Mesothelial cell of epicardium (in vitro differentiated cells): Measurements from ENCODE around the gene RHOJ. TPM values are rescaled to one million over a fixed set of nuclear protein-coding genes. Genes with fewer than 3 reads are reported as not detected.

Source experiments
- DNase-seq, 2 experiments: peaks; one replicate each; pipeline ENCODE4 v3.0.0; 2021; ENCODE audit warnings: low spot score in 2 of 2; ENCODE audit not compliant: unreplicated experiment in 2 of 2
- H3K27ac Mint-ChIP-seq: 2 replicates; pipeline ENCODE4 v1.8.0; 2021; ENCODE audit warnings: mixed read lengths
- H3K27me3 Mint-ChIP-seq: 2 replicates; pipeline ENCODE4 v1.8.0; 2021; ENCODE audit warnings: low read depth, mixed read lengths
- H3K36me3 Mint-ChIP-seq: 2 replicates; pipeline ENCODE4 v1.8.0; 2021; ENCODE audit warnings: mixed read lengths
- H3K4me1 Mint-ChIP-seq: 2 replicates; pipeline ENCODE4 v1.8.0; 2021; ENCODE audit warnings: mixed read lengths
- H3K4me3 Mint-ChIP-seq: 2 replicates; pipeline ENCODE4 v1.8.0; 2021; ENCODE audit warnings: mild to moderate bottlenecking, moderate library complexity, mixed read lengths
- H3K9me3 Mint-ChIP-seq: 2 replicates; pipeline ENCODE4 v1.8.0; 2021; ENCODE audit warnings: mixed read lengths
- total RNA-seq: library from RNA; stranded (reverse); gene quantifications from 3 replicates; pipeline ENCODE4 v1.2.1, GENCODE V29; 2021
- TF ChIP-seq, protein P1 (sequence below): fragments of 200-600 bp; sonication (generic); IDR thresholded peaks from one replicate; pipeline ENCODE4 v1.5.0; 2021; ENCODE audit warnings: antibody characterized with exemption; ENCODE audit not compliant: unreplicated experiment

RHOJ gene
- total RNA-seq, 1 donor from 2014 or later = 15.2 TPM

DNA sequence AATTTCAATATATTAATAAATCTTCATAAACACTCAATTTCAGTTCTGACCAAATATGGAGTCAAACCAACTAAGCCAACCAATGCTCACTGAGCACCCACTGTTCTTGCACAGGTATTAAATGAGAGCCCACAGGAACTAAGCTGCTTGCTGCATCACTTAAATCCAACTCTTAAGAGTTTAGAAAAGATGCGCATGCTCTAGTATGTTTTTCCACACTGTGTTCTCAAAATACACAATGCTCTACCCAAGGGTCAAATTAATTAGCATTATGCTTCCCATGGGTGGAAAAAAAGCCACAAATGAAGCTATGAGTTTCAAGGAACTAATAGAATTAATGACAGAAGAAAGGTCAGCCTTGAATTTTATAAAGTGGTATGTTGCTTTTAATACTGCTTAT is 118.2 kb downstream of the RHOJ start:
- no peaks in the 10 kb centered on the region for H3K9me3 Mint-ChIP-seq
- DNase-seq = no peak
- no peaks in the 10 kb centered on the region for H3K36me3 Mint-ChIP-seq
- H3K27ac Mint-ChIP-seq = no peak overlapping the region
- H3K4me1 Mint-ChIP-seq = no peaks in the 10 kb centered on the region
- H3K4me3 Mint-ChIP-seq = no peak overlapping the region
- H3K27me3 Mint-ChIP-seq = peaks cover 4% of the 10 kb centered on the region
- TF ChIP-seq, protein P1, sequence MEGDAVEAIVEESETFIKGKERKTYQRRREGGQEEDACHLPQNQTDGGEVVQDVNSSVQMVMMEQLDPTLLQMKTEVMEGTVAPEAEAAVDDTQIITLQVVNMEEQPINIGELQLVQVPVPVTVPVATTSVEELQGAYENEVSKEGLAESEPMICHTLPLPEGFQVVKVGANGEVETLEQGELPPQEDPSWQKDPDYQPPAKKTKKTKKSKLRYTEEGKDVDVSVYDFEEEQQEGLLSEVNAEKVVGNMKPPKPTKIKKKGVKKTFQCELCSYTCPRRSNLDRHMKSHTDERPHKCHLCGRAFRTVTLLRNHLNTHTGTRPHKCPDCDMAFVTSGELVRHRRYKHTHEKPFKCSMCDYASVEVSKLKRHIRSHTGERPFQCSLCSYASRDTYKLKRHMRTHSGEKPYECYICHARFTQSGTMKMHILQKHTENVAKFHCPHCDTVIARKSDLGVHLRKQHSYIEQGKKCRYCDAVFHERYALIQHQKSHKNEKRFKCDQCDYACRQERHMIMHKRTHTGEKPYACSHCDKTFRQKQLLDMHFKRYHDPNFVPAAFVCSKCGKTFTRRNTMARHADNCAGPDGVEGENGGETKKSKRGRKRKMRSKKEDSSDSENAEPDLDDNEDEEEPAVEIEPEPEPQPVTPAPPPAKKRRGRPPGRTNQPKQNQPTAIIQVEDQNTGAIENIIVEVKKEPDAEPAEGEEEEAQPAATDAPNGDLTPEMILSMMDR = no peak

DNA sequence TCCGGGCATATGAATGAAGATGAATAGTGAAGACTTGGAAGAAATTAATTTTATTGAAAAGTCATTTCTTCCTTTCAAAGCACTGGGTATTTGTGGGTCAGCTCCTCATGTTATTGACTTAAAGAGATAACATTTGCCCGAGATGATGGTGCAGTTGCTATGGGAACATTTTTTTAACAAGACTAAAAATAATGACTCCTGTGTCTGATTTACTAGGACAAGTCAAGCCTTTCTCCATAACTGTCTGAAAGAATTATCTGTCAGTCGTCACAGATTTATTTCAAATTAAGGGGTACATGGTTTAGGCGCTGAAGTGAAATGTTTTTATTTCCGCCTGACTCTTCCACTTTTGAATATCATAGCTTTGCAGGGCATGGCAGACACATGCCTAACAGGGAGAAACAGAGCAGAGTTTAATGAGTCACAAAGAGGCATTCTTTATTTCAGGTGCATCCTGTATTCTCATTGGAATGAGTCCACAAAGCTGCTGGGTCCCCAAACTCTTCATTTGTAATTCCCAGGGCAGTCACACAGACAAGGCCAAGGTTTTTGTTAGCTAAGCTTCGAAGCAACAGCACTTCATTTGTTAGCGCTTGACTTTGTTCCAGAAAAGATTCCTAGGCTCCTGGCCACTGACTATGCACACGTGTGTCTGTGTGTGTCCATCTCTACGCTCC is 118.8 kb downstream of the RHOJ start:
- H3K4me1 Mint-ChIP-seq = no peaks in the 10 kb centered on the region
- H3K9me3 Mint-ChIP-seq = no peaks in the 10 kb centered on the region
- no peak overlapping the region for H3K27ac Mint-ChIP-seq

DNA sequence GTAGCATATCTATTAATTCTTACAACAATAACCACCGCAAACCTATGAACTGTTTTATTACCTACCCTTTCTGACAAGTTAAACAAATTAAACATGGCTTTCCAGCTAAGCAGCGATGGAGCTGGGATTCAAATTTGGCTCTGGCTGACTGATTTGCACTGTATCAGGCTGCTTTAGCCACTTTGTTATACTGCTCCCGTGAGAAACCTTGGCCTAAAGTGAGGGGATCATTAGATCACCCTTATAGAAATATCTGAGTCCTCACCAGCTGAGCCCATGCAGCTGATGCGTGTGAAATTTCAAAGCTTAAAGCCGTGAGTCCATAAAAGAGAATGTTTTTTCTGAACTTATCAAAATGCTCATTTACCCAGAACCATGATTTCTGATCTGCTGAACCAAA is 122.6 kb downstream of the RHOJ start:
- Mint-ChIP-seq H3K27me3 (no peaks in the 10 kb centered on the region), H3K9me3 (peaks cover 12% of the 10 kb centered on the region), H3K36me3 (no peaks in the 10 kb centered on the region), H3K4me1 (no peaks in the 10 kb centered on the region), H3K4me3 (no peak overlapping the region), H3K27ac (no peak overlapping the region)
- TF ChIP-seq, protein P1 = no peak
- no peak for DNase-seq

More for the DNA sequence above, 118.8 kb downstream of the RHOJ start:
- peaks cover 4% of the 10 kb centered on the region for H3K27me3 Mint-ChIP-seq
- no peak overlapping the region for H3K4me3 Mint-ChIP-seq
- H3K36me3 Mint-ChIP-seq = no peaks in the 10 kb centered on the region
- TF ChIP-seq, protein P1 = no peak
- DNase-seq = no peak

DNA sequence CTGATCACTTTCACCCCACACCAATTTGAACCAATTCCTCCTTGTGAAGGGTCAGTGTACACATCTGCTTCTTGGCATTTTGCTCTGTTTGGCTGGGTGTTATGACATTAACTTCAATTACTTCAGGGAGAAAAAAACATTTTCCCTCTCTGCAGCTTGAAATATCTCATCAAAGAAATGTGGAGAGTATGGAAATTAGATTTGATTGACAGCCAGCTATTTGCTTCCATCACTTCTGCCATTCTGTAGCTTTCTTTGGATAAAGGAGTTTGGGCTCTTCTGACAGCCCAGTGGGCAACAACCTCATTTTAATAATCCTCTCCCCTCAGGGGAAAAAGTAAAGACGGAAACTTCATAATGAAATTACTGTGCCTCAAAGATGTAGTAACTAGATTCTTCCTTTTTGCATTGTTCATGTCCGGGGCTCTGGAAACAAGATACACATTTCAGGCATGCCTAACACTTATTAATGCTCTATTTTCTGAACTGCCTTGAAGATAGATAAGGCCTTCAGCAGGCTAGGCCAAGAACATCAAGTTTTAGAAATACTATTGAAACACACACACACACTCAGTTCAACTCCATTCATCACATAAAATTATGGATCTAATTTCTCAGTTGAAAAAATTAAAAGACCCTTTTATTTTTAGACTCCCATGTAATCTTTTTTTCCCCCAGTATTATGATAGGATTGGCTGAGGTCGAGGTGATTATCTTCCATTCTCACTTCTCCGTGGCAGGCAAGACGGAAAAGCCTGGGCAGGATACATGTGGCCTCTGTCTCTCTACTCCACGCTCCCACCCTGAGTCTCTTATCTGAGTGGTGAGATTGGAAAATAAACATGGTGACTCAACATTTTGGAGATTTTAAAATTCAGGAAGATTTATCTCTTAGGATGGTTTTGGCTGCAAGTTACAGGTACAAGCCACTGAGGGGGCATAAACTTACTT is 124.8 kb downstream of the RHOJ start:
- TF ChIP-seq, protein P1 = no peak
- Mint-ChIP-seq H3K27ac (no peak overlapping the region), H3K27me3 (no peaks in the 10 kb centered on the region), H3K4me3 (no peak overlapping the region), H3K4me1 (no peaks in the 10 kb centered on the region), H3K36me3 (no peaks in the 10 kb centered on the region), H3K9me3 (peaks cover 12% of the 10 kb centered on the region)
- DNase-seq = no peak

DNA sequence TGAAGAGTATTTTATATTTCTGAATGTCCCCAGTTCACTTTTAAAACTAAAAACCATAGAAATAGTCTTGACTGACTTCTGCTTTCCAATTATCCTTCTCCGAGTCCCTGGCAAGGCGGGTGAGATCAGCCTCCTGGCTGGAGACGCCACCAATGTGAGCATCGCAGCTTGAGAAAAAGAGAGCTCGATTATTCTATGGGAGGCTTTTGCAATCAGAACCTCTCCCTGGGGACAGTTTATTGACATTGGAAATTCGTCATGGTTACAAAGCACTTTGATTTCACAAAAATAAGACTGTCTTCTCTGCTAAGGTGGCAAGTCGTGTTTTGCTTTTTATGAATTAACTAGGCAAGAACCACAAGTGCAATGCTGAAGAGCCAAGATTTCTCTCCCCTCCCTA is 138.1 kb downstream of the RHOJ start:
- H3K4me3 Mint-ChIP-seq = no peak overlapping the region
- peaks cover 12% of the 10 kb centered on the region for H3K9me3 Mint-ChIP-seq
- no peak overlapping the region for H3K27ac Mint-ChIP-seq
- DNase-seq = no peak
- no peaks in the 10 kb centered on the region for H3K4me1 Mint-ChIP-seq
- no peaks in the 10 kb centered on the region for H3K36me3 Mint-ChIP-seq
- TF ChIP-seq, protein P1 = no peak
- H3K27me3 Mint-ChIP-seq = peaks cover 1% of the 10 kb centered on the region

Other genes starting within 250 kb of the RHOJ start
- gene KCNH5, start 159.0 kb upstream of the RHOJ start, total RNA-seq = 2.1 to 2.5 TPM (median 2.3 TPM) in 3 replicates
- not detected in 3 replicates for gene GPHB5, start 114.5 kb downstream of the RHOJ start, total RNA-seq